Transverse colon (tissue), 4 donors: ENCODE data around the gene SLC25A48. TPM values are rescaled to one million over a fixed set of nuclear protein-coding genes. Genes with fewer than 3 reads are reported as not detected.

Source experiments
- DNase-seq: peaks from one replicate; pipeline ENCODE4 v3.0.0-alpha.2; 2019
- H3K27ac ChIP-seq, 4 donors: fragments of 200-600 bp; sonication (generic); 2 replicates each; pipeline ENCODE4 v1.5.1; 2016 to 2018; ENCODE audit warnings: inconsistent platforms in 4 of 4
- H3K27me3 ChIP-seq: fragments of 200-600 bp; sonication (generic); 2 replicates; pipeline ENCODE4 v1.5.1; 2017; ENCODE audit warnings: inconsistent platforms
- H3K36me3 ChIP-seq, 4 donors: fragments of 200-600 bp; sonication (generic); 2 replicates each; pipeline ENCODE4 v1.5.1; 2017 to 2019; ENCODE audit warnings: inconsistent platforms in 4 of 4
- H3K4me1 ChIP-seq, 4 donors: fragments of 200-600 bp; sonication (generic); 2 replicates each; pipeline ENCODE4 v1.5.1; 2017 to 2020; ENCODE audit warnings: inconsistent platforms in 4 of 4
- H3K4me3 ChIP-seq, 4 donors: fragments of 200-600 bp; sonication (generic); 1 replicate in 1 of 4; 2 replicates in 3 of 4; pipeline versions ENCODE4 v1.5.1 to v1.6.1; 2017 to 2019; ENCODE audit warnings: inconsistent platforms in 4 of 4
- H3K9me3 ChIP-seq, 2 donors: fragments of 200-600 bp; sonication (generic); 2 replicates each; pipeline ENCODE4 v1.5.1; 2017 to 2019; ENCODE audit warnings: inconsistent platforms in 2 of 2
- CTCF ChIP-seq, 5 experiments: fragments of 200-600 bp in 3 of 5; fragments of 450-650 bp in 2 of 5; sonication (generic) in 3 of 5; IDR thresholded peaks; 1 replicate in 2 of 5; 2 replicates in 3 of 5; pipeline ENCODE4 v1.5.1; 2016 to 2017; ENCODE audit warnings: antibody characterized with exemption in 5 of 5, inconsistent platforms in 3 of 5, mild to moderate bottlenecking in 2 of 5, moderate library complexity in 1 of 5
- EP300 ChIP-seq: sonication (generic); formaldehyde crosslinking; IDR thresholded peaks from one replicate; pipeline ENCODE4 v1.6.1; 2017; ENCODE audit warnings: antibody characterized with exemption, low read depth
- POLR2A ChIP-seq: fragments of 450-650 bp; IDR thresholded peaks from one replicate; pipeline ENCODE4 v1.6.1; 2016; ENCODE audit warnings: antibody characterized with exemption, mild to moderate bottlenecking, moderate library complexity
- POLR2AphosphoS5 ChIP-seq, 3 donors: sonication (generic); formaldehyde crosslinking; IDR thresholded peaks; one replicate each; pipeline ENCODE4 v1.6.1; 2016; ENCODE audit warnings: antibody characterized with exemption in 3 of 3
- WGBS, 2 donors: methylation state at CpG; one replicate each; pipeline ENCODE4 v1.1.5; 2018; ENCODE audit warnings: low coverage in 1 of 2; 5-methylcytosine and 5-hydroxymethylcytosine counted together
- in situ Hi-C, 4 donors: fragments of 200-750 bp; cut with MboI; loops; one replicate each; pipeline versions ENCODE4 v1.15.0 to v1.15.1; 2017; ENCODE audit warnings: low sequenced_read_pairs in 3 of 4, low pct_ligation_motif_present in 1 of 4, low pct_unique_long_range_greater_than_20kb in 1 of 4
- intact Hi-C: fragments of 100-400 bp; cut with DNase I; formaldehyde crosslinking; loops from one replicate; pipeline ENCODE4 v1.15.1; 2023; ENCODE audit warnings: low total_unique reads
- total RNA-seq, 4 donors: library from RNA; depleted of rRNA; stranded (reverse); fragments of >200 nt; gene quantifications; one replicate each; pipeline ENCODE4 v1.1.0, GENCODE V29; 2016

The SLC25A48 gene
- total RNA-seq, 4 donors from 2014 or later: 0.48 to 2.6 (median 1.8) TPM; not detected in 1

- Histone ChIP-seq H3K27me3 (peaks cover 3% of the 10 kb centered on the region), H3K4me3 (no peak overlapping the region), H3K9me3 (no peaks in the 10 kb centered on the region), H3K27ac (no peak overlapping the region), H3K36me3 (no peaks in the 10 kb centered on the region), H3K4me1 (no peaks in the 10 kb centered on the region)
- no peak for TF ChIP-seq POLR2AphosphoS5 (IDR thresholded peaks at IDR 0.05)
- no peak for TF ChIP-seq POLR2A
- TF ChIP-seq EP300: no peak
- TF ChIP-seq CTCF (IDR thresholded peaks at IDR 0.05): no peak
- intact Hi-C loops (no loop called here), in situ Hi-C loops (loop anchor here in 1 of 4 donors (10.0 kb wide), 1 partner anchor 266 kb away; no protein-coding TSS in a partner anchor)
- 74% methylated on average over 5 of the region's 5 CpGs; no CpG with 5 or more reads in 1 of the 2 donors for WGBS, 2 donors
- no peak for DNase-seq
Measured at GRCh38 chr5:135821061-135821801, 13.2 kb upstream of the SLC25A48 start.

GRCh38 chr5:135821802-135822201 is 12.7 kb upstream of the SLC25A48 start:
- Histone ChIP-seq H3K27me3 (peaks cover 3% of the 10 kb centered on the region), H3K9me3 (no peaks in the 10 kb centered on the region), H3K4me3 (no peak overlapping the region), H3K4me1 (no peaks in the 10 kb centered on the region), H3K27ac (no peak overlapping the region), H3K36me3 (no peaks in the 10 kb centered on the region)
- no peak for DNase-seq
- no peak for TF ChIP-seq POLR2AphosphoS5 (IDR thresholded peaks at IDR 0.05)
- no peak for TF ChIP-seq POLR2A
- intact Hi-C loops: no loop called here
- WGBS, 2 donors: 75% methylated on average over 7 of the region's 7 CpGs; no CpG with 5 or more reads in 1 of the 2 donors
- in situ Hi-C loops: loop anchor here in 1 of 4 donors (10.0 kb wide), 1 partner anchor 267 kb away; no protein-coding TSS in a partner anchor

- Histone ChIP-seq H3K4me1 (no peaks in the 10 kb centered on the region), H3K4me3 (no peak overlapping the region), H3K27ac (no peak overlapping the region), H3K27me3 (peaks cover 3% of the 10 kb centered on the region), H3K9me3 (no peaks in the 10 kb centered on the region), H3K36me3 (no peaks in the 10 kb centered on the region)
- TF ChIP-seq EP300 (no peak), POLR2A (no peak), POLR2AphosphoS5 (IDR thresholded peaks at IDR 0.05) (no peak), CTCF (IDR thresholded peaks at IDR 0.05) (no peak)
- in situ Hi-C loops: loop anchor here in 1 of 4 donors (10.0 kb wide), 1 partner anchor 267 kb away; no protein-coding TSS in a partner anchor
- intact Hi-C loops: no loop called here
- no peak for DNase-seq
- WGBS, 2 donors: 76 to 100% methylated on average over 1 to 2 of the region's 2 CpGs
Measured at GRCh38 chr5:135822286-135822685, 12.2 kb upstream of the SLC25A48 start.

- in situ Hi-C loops: loop anchor here in 1 of 4 donors (10.0 kb wide), 1 partner anchor 268 kb away; no protein-coding TSS in a partner anchor
Measured at GRCh38 chr5:135822959-135823358, 11.5 kb upstream of the SLC25A48 start.

More at GRCh38 chr5:135822959-135823358, 11.5 kb upstream of the SLC25A48 start:
- intact Hi-C loops: no loop called here
- Histone ChIP-seq H3K27ac (no peak overlapping the region), H3K9me3 (no peaks in the 10 kb centered on the region), H3K27me3 (peaks cover 3% of the 10 kb centered on the region), H3K4me1 (no peaks in the 10 kb centered on the region), H3K4me3 (no peak overlapping the region), H3K36me3 (no peaks in the 10 kb centered on the region)
- TF ChIP-seq POLR2A: no peak
- no peak for TF ChIP-seq EP300
- no peak for TF ChIP-seq POLR2AphosphoS5 (IDR thresholded peaks at IDR 0.05)
- no peak for TF ChIP-seq CTCF (IDR thresholded peaks at IDR 0.05)
- WGBS, 2 donors: 80% methylated on average over 4 of the region's 4 CpGs; no CpG with 5 or more reads in 1 of the 2 donors
- no peak for DNase-seq
